GM21528 (cell line): ENCODE results near the gene GCNT2.
"Not testable (repeated sequence)": the region's sequence is repeated elsewhere in the genome, so short reads cannot be mapped to it uniquely, and the experiment has no call there.

Experiments
- ATAC-seq: cut with Tn5 transposase; IDR thresholded peaks from one replicate; pipeline ENCODE4 v1.9.1; 2021; ENCODE audit warnings: mild to moderate bottlenecking, moderate library complexity; ENCODE audit not compliant: unreplicated experiment, low FRiP score

Gene GCNT2

DNA sequence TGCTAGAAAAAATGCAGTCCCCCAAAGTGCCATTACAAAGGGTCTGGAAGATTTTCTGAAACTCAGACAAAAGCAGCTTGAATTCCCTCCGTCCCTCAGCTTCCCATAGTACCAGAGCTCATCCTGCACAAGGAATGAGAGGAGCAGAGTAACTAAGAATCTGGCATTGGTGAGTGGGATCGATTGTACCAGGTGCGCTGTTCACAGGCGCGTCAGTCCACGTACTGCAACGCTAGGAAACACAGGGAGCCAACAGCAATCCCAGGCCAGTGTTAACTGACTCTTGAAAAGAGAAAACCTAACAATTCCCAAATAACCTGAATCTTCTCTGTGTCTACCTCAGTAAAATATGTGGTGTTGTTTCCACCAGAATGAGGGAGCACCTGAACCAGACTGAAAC, 77.9 kb downstream of the GCNT2 start:
- ATAC-seq, result no peak

GRCh38 chr6:10600681-10601080, 79.5 kb downstream of the GCNT2 start:
- ATAC-seq, result not testable (repeated sequence)

DNA sequence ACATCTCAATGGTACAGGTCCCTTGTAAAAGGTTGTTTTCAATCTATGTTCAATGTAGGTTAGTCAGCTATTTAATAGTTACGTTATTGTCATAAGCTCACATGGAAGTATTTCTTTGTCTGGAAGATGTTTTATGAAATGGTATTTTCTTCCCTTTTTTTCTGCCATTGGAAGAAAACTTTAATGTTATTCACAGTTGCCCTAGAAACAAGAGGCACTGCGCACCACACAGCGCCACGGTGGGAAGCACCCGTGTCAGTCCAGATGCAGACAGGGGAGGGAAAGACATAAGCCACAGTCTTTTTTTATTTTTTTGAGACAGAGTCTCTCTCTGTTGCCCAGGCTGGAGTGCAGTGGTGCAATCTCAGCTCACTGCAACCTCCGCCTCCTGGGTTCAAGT, 82.1 kb downstream of the GCNT2 start:
- ATAC-seq, result no peak

DNA sequence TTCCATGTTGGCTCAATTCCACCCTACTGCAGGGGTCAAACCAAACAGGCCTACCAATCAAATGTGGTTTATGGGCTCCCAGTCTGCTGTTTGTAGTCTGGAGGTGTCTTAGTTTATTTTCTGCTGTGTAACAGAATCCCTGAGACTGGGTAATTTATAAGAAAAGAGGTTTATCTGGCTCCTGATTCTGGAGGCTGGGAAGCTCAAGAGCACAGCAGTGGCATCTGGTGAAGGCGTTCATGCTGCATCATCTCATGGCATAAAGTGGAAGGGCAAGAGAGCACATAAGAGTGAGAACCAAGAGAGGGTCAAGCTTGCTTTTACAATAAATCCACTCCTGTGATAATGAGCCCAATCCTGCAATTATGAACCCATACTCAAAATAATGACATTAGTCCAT, 87.9 kb downstream of the GCNT2 start:
- ATAC-seq, result no peak

GRCh38 chr6:10610289-10610688, 89.1 kb downstream of the GCNT2 start:
- ATAC-seq, result no peak

DNA sequence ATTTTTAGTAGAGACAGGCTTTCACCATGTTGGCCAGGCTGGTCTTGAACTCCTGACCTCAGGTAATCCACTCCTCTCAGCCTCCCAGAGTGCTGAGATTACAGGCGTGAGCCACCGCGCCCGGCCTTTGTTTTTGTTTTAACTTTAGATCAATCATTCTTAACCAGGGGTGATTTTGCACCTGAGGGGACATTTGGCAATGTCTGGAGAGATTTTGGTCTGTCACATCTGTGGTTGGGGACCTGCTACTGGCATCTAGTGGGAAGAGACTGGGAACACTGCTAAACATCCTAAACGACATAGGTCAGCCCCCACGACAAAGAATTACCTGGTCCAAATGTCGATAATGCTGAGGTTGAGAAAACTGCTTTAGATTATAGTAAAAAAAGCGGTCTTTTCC, 91.0 kb downstream of the GCNT2 start:
- ATAC-seq, result no peak

DNA sequence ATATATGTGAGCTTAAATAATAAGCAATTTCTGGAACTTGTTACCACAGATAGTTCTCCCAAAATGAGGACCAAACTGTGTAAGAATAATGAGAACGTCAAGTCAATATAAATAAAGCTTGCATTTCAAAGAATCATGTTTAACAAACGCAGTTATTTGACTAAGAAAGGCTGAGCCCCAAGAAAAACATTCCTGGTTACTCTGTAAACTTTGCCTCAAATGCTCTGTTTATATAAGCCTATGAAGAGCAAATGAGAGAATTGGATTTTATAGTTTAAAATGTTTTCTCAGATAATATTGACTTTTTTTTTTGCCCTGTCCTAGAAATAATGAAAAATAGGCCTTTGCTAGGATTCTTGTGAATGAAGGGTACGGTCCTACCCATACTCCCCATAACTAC, 91.9 kb downstream of the GCNT2 start:
- ATAC-seq, result no peak

DNA sequence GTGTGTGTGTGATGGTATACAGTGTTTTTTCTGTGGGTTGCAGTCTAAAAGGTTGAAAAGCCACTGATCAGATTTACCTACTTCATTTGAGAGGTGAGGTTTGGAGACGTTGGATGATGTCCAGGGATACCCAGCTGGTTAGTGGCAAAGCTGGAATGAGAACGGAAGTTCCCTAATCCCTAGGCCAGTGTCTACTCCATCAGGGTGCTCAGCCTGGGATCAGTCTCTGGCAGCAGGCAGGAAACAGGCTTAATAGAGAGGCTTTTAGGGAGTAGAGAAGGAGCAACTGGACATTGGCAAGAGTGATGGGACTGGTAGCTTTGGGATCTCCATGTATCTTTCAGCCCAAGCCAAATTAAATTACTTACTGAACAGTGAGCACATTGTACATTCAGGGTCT, 92.6 kb downstream of the GCNT2 start:
- no peak for ATAC-seq

DNA sequence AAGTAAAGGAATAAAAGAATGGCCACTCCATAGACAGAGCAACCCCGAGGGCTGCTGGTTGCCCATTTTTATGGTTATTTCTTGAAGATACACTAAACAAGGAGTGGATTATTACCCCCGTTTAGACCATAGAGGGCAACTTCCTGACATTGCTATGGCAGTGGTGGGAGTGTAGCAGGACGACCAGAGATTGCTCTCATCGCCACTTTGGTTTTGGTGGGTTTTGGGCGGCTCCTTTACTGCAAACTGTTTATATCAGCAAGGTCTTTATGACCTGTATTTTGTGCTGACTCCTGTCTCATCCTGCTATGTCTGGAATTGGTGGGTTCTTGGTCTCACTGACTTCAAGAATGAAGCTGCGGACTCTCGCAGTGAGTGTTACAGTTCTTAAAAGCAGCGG, 94.5 kb downstream of the GCNT2 start:
- ATAC-seq, result no peak

DNA sequence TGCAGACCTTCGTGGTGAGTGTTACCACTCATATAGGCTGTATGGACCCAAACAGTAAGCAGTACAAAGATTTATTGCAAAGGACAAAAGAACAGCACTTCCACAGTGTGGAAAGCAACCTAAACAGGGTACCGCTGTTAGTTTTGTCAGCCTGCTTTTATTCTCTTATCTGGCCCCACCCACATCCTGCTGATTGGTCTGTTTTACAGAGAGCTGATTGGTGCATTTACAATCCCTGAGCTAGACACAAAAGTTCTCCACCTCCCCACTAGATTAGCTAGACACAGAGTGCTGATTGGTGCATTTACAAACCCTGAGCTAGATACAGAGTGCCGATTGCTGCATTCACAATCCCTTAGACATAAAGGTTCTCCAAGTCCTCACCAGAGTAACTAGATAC, 95.1 kb downstream of the GCNT2 start:
- not testable (repeated sequence) for ATAC-seq

DNA sequence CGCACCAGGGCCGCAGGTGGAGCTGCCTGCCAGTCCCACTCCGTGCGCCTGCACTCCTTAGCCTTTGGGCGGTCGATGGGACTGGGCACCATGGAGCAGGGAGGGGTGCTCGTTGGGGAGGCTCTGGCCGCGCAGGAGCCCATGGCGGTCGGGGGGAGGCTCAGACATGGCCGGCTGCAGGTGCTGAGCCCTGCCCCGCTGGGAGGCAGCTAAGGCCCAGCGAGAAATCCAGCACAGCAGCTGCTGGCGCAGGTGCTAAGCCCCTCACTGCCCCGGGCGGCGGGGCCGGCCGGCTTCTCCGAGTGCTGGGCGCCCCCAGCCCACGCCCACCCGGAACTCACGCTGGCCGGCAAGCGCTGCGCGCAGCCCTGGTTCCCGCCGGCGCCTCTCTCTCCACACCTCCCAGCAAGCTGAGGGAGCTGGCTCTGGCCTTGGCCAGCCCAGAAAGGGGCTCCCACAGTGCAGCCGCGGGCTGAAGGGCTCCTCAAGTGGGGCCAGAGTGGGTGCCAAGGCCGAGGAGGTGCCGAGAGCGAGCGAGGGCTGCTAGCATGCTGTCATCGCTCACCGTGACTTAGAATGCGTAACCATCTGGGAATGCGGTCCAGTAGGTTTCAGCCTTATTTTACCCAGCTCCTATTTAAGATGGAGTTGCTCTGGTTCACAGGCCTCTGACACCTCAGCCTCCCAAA, 96.0 kb downstream of the GCNT2 start:
- ATAC-seq, result no peak

- ATAC-seq, result no peak
These were observed 97.3 kb downstream of the GCNT2 start for GRCh38 chr6:10618409-10618808.

DNA sequence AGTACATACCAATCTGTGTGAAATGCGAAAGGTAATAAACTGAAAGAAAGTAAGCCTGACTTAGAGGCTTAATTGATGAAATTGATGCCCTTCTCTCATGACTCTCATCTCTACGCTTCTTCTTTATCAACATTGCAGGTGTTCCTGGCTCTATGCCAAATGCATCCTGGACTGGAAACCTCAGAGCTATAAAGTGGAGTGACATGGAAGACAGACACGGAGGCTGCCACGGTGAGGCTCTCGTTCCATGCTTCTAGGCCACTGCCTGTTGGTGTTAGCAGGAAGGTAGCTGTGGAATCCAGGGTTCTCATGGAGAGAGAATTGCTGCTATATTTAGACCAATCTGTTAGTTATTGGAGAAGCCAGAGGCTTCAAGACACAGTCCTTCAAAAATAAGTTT, 100.1 kb downstream of the GCNT2 start:
- ATAC-seq, result no peak

- no peak for ATAC-seq
These were observed 100.7 kb downstream of the GCNT2 start for GRCh38 chr6:10621847-10622246.

DNA sequence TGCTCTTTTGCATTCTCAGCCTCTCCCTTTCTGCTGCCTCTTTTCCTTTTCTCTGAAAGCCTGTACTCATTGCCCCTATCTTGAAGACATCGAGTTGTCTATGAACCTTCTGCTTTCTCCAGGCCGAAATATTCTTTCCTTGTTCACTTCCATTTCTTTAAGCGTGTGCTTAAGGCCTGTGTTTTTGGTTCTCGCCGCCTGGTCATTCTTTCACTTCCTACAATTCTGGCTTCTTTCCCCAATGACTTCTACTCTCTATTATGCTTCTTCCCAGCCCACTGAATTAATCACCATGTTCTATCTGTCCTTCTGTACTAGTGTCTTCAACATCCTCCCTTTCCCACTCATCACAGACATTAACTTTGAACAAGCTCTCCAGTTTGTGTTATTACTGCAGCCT, 103.7 kb downstream of the GCNT2 start:
- ATAC-seq, result no peak

GRCh38 chr6:10626154-10626741, 105.1 kb downstream of the GCNT2 start:
- no peak for ATAC-seq

GRCh38 chr6:10627800-10628199, 106.6 kb downstream of the GCNT2 start:
- no peak for ATAC-seq

GRCh38 chr6:10630178-10630577, 109.0 kb downstream of the GCNT2 start:
- no peak for ATAC-seq

- peak; percentile 79 for ATAC-seq
These were observed 112.1 kb downstream of the GCNT2 start for GRCh38 chr6:10633216-10633615.

GRCh38 chr6:10640412-10640811, 119.3 kb downstream of the GCNT2 start:
- no peak for ATAC-seq

GRCh38 chr6:10641528-10641927, 120.4 kb downstream of the GCNT2 start:
- no peak for ATAC-seq

DNA sequence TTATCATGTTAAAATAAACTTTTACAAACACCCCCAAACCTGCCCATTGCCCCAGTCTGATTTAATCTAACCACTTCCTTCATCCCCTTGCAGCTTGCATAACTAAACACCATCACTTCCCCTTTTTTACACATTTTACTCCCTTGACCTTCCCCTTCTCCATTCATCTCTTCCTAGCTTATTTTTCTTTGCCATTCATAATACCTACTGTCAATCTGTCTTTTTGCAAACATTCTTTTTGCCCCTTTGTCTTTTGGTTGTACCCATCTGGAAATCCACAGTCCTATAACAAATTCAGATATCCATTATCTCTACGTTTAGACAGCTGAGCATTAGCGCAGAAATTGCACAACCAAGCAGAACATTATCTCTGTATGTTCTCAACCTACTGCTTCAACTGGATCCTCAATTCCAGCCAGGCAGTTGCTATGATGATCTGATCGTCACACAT, 122.1 kb downstream of the GCNT2 start:
- ATAC-seq, result no peak
